HCT116 (cell line): Measurements from ENCODE around the gene PBXIP1. TPM values are rescaled to one million over a fixed set of nuclear protein-coding genes. Genes with fewer than 3 reads are reported as not detected.

Experiments
- ATAC-seq: fragments of 200-7000 bp; cut with Tn5 transposase; 2 replicates; pipeline ENCODE4 v1.9.1; 2020; ENCODE audit warnings: mild to moderate bottlenecking, moderate library complexity
- BruUV-seq: library from RNA; stranded (reverse); fragments of 400-500 nt; replicated peaks from 2 replicates; lab custom pipeline; 2021; lab: Mats Ljungman, UMichigan
- CTCF ChIA-PET: fragments of 300-600 bp; sonication (Branson Sonifier 250); formaldehyde crosslinking; loops from one replicate; lab custom pipeline; 2021; ENCODE audit warnings: antibody characterized with exemption; lab: Charles Lee
- POLR2A ChIA-PET: fragments of 300-600, 350-600 bp; sonication (Branson Sonifier 250); formaldehyde crosslinking; loops from one replicate; lab custom pipeline; 2021; ENCODE audit warnings: antibody characterized with exemption; lab: Charles Lee
- RAD21 ChIA-PET, 2 experiments: fragments of 300-600 bp; sonication (Branson Sonifier 250); formaldehyde crosslinking; loops; one replicate each; lab custom pipeline; 2023; ENCODE audit warnings: low total read pairs in 2 of 2; ENCODE audit not compliant: uncharacterized antibody in 2 of 2, unreplicated experiment in 2 of 2, low non-redundant PET in 1 of 2; lab: Charles Lee
- DNase-seq: peaks from one replicate; pipeline ENCODE4 v3.0.0-alpha.2; 2010; ENCODE audit warnings: low read depth, low spot score
- H2AFZ ChIP-seq: fragments of 200-600 bp; shearing (Covaris generic), sonication (generic); 2 replicates; pipeline ENCODE4 v1.6.1; 2017; ENCODE audit warnings: low read depth, mixed run types, mixed read lengths, antibody characterized with exemption, low read length; ENCODE audit not compliant: poor library complexity, severe bottlenecking
- H3K27ac ChIP-seq: 2 replicates; pipeline ENCODE4 v1.5.1; 2012; ENCODE audit warnings: low read depth, low read length
- H3K27me3 ChIP-seq: fragments of 200-600 bp; sonication (generic); 2 replicates; pipeline ENCODE4 v1.6.1; 2016; ENCODE audit warnings: mixed run types, low read length, mixed read lengths; ENCODE audit not compliant: insufficient read depth
- H3K36me3 ChIP-seq, 2 experiments: fragments of 200-500 bp in 1 of 2; fragments of 200-600 bp in 1 of 2; sonication (Bioruptor generic) in 1 of 2; sonication (generic) in 1 of 2; 2 replicates each; pipeline versions ENCODE4 v1.5.1 to v1.6.1; 2014 to 2016; ENCODE audit warnings: low read length in 2 of 2, inconsistent platforms in 1 of 2, mixed read lengths in 1 of 2, mixed run types in 1 of 2; ENCODE audit not compliant: insufficient read depth in 2 of 2, control insufficient read depth in 1 of 2
- H3K4me1 ChIP-seq, 2 experiments: fragments of 200-600 bp in 1 of 2; sonication (generic) in 1 of 2; 2 replicates each; pipeline versions ENCODE4 v1.5.1 to v1.6.1; 2012 to 2017; ENCODE audit warnings: low read length in 2 of 2, inconsistent platforms in 1 of 2, mild to moderate bottlenecking in 1 of 2, mixed read lengths in 1 of 2, mixed run types in 1 of 2, moderate library complexity in 1 of 2; ENCODE audit not compliant: insufficient read depth in 2 of 2, control insufficient read depth in 1 of 2
- H3K4me2 ChIP-seq: fragments of 200-600 bp; sonication (generic); 2 replicates; pipeline ENCODE4 v1.6.1; 2017; ENCODE audit warnings: mixed run types, low read length, mixed read lengths
- H3K4me3 ChIP-seq, 2 experiments: fragments of 200-600 bp in 1 of 2; sonication (generic) in 1 of 2; replicated peaks in 1 of 2; 2 replicates each; pipeline ENCODE4 v1.5.1; 2011 to 2016; ENCODE audit warnings: low read length in 2 of 2, control low read depth in 1 of 2, low read depth in 1 of 2, mild to moderate bottlenecking in 1 of 2, mixed read lengths in 1 of 2, mixed run types in 1 of 2
- H3K79me2 ChIP-seq: fragments of 200-600 bp; sonication (generic); 2 replicates; pipeline ENCODE4 v1.6.1; 2017; ENCODE audit warnings: mild to moderate bottlenecking, mixed run types, low read length, moderate library complexity, mixed read lengths; ENCODE audit not compliant: insufficient read depth
- H3K9ac ChIP-seq: fragments of 200-600 bp; sonication (generic); 2 replicates; pipeline ENCODE4 v1.6.1; 2016; ENCODE audit warnings: low read length, mixed read lengths
- H3K9me2 ChIP-seq: fragments of 200-600 bp; sonication (generic), shearing (Covaris generic); 2 replicates; pipeline ENCODE4 v1.6.1; 2017; ENCODE audit warnings: mixed run types, mild to moderate bottlenecking, moderate library complexity; ENCODE audit not compliant: insufficient read depth
- H3K9me3 ChIP-seq, 2 experiments: fragments of 200-500 bp in 1 of 2; fragments of 200-600 bp in 1 of 2; sonication (Bioruptor generic) in 1 of 2; sonication (generic) in 1 of 2; 2 replicates each; pipeline ENCODE4 v1.6.1; 2014 to 2017; ENCODE audit warnings: low read length in 2 of 2, mixed read lengths in 2 of 2, inconsistent platforms in 1 of 2, low read depth in 1 of 2, mild to moderate bottlenecking in 1 of 2, mixed run types in 1 of 2, moderate library complexity in 1 of 2; ENCODE audit not compliant: control insufficient read depth in 1 of 2, insufficient read depth in 1 of 2
- H4K20me1 ChIP-seq: fragments of 200-600 bp; sonication (generic), shearing (Covaris generic); 2 replicates; pipeline ENCODE4 v1.6.1; 2017; ENCODE audit warnings: mixed run types, mild to moderate bottlenecking, moderate library complexity; ENCODE audit not compliant: insufficient read depth
- CBX3 ChIP-seq: IDR thresholded peaks from 2 replicates; pipeline ENCODE4 v1.6.1; 2012; ENCODE audit warnings: low read depth
- CEBPB ChIP-seq: IDR thresholded peaks from 2 replicates; pipeline ENCODE4 v1.6.1; 2012; ENCODE audit warnings: low read depth
- EZH2phosphoT487 ChIP-seq: fragments of 200-600 bp; IDR thresholded peaks from 2 replicates; pipeline ENCODE4 v1.6.1; 2018; ENCODE audit warnings: antibody characterized with exemption, borderline replicate concordance
- POLR2A ChIP-seq: IDR thresholded peaks from 2 replicates; pipeline ENCODE4 v1.7.0; 2011; ENCODE audit warnings: borderline replicate concordance; ENCODE audit not compliant: insufficient read depth, insufficient read length; ENCODE audit errors: extremely low read depth
- POLR2AphosphoS5 ChIP-seq: IDR thresholded peaks from 2 replicates; pipeline ENCODE4 v1.6.1; 2011; ENCODE audit warnings: mild to moderate bottlenecking, low read depth, low read length, moderate library complexity
- SRF ChIP-seq: IDR thresholded peaks from 2 replicates; pipeline ENCODE4 v1.6.1; 2012; ENCODE audit warnings: low read depth
- TCF7L2 ChIP-seq: IDR thresholded peaks from 2 replicates; pipeline ENCODE4 v1.7.0; 2011; ENCODE audit warnings: borderline replicate concordance, inconsistent platforms; ENCODE audit not compliant: insufficient read depth, insufficient read length; ENCODE audit errors: extremely low read depth
- YY1 ChIP-seq: IDR thresholded peaks from 2 replicates; pipeline ENCODE4 v1.6.1; 2011; ENCODE audit warnings: low read length, low read depth, moderate library complexity, mild to moderate bottlenecking; ENCODE audit not compliant: insufficient replicate concordance; ENCODE audit errors: extremely low read depth
- intact Hi-C: fragments of 100-400 bp; cut with micrococcal nuclease; formaldehyde crosslinking; loops from 2 replicates; pipeline ENCODE4 v1.10.0; 2022
- total RNA-seq: library from RNA; stranded (reverse); gene quantifications from one replicate; pipeline ENCODE4 v1.2.1, GENCODE V29; 2021; ENCODE audit not compliant: unreplicated experiment
- TF ChIP-seq, protein P1 (sequence below): IDR thresholded peaks from 2 replicates; pipeline ENCODE4 v1.6.1; 2012
- TF ChIP-seq, protein P2 (sequence below): IDR thresholded peaks from 2 replicates; pipeline ENCODE4 v1.6.1; 2012; ENCODE audit warnings: low read depth

The PBXIP1 gene
- total RNA-seq, 1 experiment from 2014 or later = 12.6 TPM

GRCh38 chr1:154899041-154899440 lies 56.9 kb downstream of the PBXIP1 start:
- DNase-seq = no peak
- H3K79me2 ChIP-seq = no peaks in the 10 kb centered on the region
- no peaks in the 10 kb centered on the region for H3K36me3 ChIP-seq
- no peak for ATAC-seq
- no peaks in the 10 kb centered on the region for H3K27me3 ChIP-seq
- H3K27ac ChIP-seq = no peak overlapping the region
- TF ChIP-seq CEBPB = no peak
- no peak overlapping the region for H3K4me3 ChIP-seq
- H3K4me2 ChIP-seq = no peak overlapping the region
- H3K9ac ChIP-seq = no peak overlapping the region
- no peaks in the 10 kb centered on the region for H3K9me2 ChIP-seq
- H2AFZ ChIP-seq = no peak overlapping the region
- BruUV-seq = no TSS peak
- ChIA-PET POLR2A (no interaction called here), CTCF (no interaction called here), RAD21 (no interaction called here)
- no peaks in the 10 kb centered on the region for H3K9me3 ChIP-seq
- intact Hi-C loops = no loop called here
- H3K4me1 ChIP-seq = no peaks in the 10 kb centered on the region
- no peaks in the 10 kb centered on the region for H4K20me1 ChIP-seq

DNA sequence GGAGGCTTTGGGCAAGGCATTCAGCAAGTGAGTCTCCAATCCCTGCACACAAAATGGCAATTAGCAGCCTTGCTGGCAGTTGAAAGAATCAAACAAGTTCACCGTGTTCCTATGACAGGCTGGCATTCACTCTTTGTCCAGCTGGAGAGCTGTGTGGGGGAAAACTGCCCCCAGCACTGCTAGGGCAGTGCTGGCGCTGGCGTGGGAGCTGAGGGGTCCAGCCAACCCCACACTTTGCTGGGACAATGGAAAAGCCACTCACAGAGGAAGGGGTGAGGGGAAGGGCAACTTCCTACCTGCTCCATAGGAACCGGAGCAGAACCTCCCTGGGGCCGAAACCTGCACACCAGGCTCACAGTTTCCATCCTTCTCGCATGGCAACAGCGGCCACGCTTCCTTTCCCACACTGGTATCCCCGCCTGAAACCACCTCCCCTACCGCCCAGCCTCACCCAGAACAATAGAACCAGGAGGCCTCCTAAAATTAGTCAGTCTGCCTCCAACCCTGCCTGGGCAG lies 59.1 kb downstream of the PBXIP1 start:
- no peak overlapping the region for H2AFZ ChIP-seq
- no peaks in the 10 kb centered on the region for H4K20me1 ChIP-seq
- H3K9ac ChIP-seq = no peak overlapping the region
- H3K4me3 ChIP-seq = no peak overlapping the region
- DNase-seq = no peak
- ATAC-seq = no peak
- BruUV-seq = no TSS peak
- H3K27me3 ChIP-seq = no peaks in the 10 kb centered on the region
- H3K4me1 ChIP-seq = no peaks in the 10 kb centered on the region
- H3K9me2 ChIP-seq = no peaks in the 10 kb centered on the region
- H3K79me2 ChIP-seq = no peaks in the 10 kb centered on the region
- H3K27ac ChIP-seq = no peak overlapping the region
- ChIA-PET CTCF (no interaction called here), RAD21 (no interaction called here), POLR2A (no interaction called here)
- intact Hi-C loops = no loop called here
- no peaks in the 10 kb centered on the region for H3K36me3 ChIP-seq
- TF ChIP-seq TCF7L2 = no peak
- TF ChIP-seq, all 23 proteins: peak for 0
- no peaks in the 10 kb centered on the region for H3K9me3 ChIP-seq
- H3K4me2 ChIP-seq = no peak overlapping the region

- Histone ChIP-seq H3K4me1 (no peaks in the 10 kb centered on the region), H3K9me3 (no peaks in the 10 kb centered on the region), H3K36me3 (no peaks in the 10 kb centered on the region), H2AFZ (no peak overlapping the region), H3K27me3 (no peaks in the 10 kb centered on the region), H3K4me2 (no peak overlapping the region), H4K20me1 (no peaks in the 10 kb centered on the region), H3K9me2 (no peaks in the 10 kb centered on the region), H3K27ac (no peak overlapping the region), H3K9ac (no peak overlapping the region), H3K79me2 (no peaks in the 10 kb centered on the region), H3K4me3 (no peak overlapping the region)
- no peak for DNase-seq
- no peak for ATAC-seq
- ChIA-PET RAD21 (no interaction called here), CTCF (no interaction called here), POLR2A (no interaction called here)
- intact Hi-C loops = no loop called here
- BruUV-seq = no TSS peak
- TF ChIP-seq CBX3 (no peak), POLR2AphosphoS5 (no peak), POLR2A (no peak), CEBPB (no peak), YY1 (no peak), EZH2phosphoT487 (no peak), SRF (no peak)
- TF ChIP-seq, protein P1, sequence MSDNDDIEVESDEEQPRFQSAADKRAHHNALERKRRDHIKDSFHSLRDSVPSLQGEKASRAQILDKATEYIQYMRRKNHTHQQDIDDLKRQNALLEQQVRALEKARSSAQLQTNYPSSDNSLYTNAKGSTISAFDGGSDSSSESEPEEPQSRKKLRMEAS = no peak
- TF ChIP-seq, protein P2, sequence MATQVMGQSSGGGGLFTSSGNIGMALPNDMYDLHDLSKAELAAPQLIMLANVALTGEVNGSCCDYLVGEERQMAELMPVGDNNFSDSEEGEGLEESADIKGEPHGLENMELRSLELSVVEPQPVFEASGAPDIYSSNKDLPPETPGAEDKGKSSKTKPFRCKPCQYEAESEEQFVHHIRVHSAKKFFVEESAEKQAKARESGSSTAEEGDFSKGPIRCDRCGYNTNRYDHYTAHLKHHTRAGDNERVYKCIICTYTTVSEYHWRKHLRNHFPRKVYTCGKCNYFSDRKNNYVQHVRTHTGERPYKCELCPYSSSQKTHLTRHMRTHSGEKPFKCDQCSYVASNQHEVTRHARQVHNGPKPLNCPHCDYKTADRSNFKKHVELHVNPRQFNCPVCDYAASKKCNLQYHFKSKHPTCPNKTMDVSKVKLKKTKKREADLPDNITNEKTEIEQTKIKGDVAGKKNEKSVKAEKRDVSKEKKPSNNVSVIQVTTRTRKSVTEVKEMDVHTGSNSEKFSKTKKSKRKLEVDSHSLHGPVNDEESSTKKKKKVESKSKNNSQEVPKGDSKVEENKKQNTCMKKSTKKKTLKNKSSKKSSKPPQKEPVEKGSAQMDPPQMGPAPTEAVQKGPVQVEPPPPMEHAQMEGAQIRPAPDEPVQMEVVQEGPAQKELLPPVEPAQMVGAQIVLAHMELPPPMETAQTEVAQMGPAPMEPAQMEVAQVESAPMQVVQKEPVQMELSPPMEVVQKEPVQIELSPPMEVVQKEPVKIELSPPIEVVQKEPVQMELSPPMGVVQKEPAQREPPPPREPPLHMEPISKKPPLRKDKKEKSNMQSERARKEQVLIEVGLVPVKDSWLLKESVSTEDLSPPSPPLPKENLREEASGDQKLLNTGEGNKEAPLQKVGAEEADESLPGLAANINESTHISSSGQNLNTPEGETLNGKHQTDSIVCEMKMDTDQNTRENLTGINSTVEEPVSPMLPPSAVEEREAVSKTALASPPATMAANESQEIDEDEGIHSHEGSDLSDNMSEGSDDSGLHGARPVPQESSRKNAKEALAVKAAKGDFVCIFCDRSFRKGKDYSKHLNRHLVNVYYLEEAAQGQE = no peak
These were observed 60.1 kb downstream of the PBXIP1 start for GRCh38 chr1:154895798-154896197.
